Measurements from ENCODE around the gene CSRNP2. TPM values are rescaled to one million over a fixed set of nuclear protein-coding genes. Genes with fewer than 3 reads are reported as not detected.
A peak's percentile ranks its signal among the peaks of the same experiment; 100 is the strongest.

The CSRNP2 gene
- total RNA-seq, 2 experiments from 2014 or later = 19.2 to 20.2 TPM

- intact Hi-C loops (cut with micrococcal nuclease) = no loop called here
- Mint-ChIP-seq H3K4me3 (no peak overlapping the region), H3K27ac (peak overlapping the region; percentile 38), H3K27me3 (no peaks in the 10 kb centered on the region), H3K4me1 (ENCODE audit: low read depth) (peaks cover 51% of the 10 kb centered on the region), H3K36me3 (peaks cover 8% of the 10 kb centered on the region), H3K9me3 (no peaks in the 10 kb centered on the region)
- POLR2A ChIA-PET = interaction anchor here (0.8 to 4.7 kb wide), 2 partner anchors 14 to 190 kb away, joined by 3 to 47 read pairs; partner anchors contain the start of gene SLC11A2
- CTCF ChIA-PET = interaction anchor here (0.7 to 1.0 kb wide), 3 partner anchors 9 to 248 kb away, joined by 3 to 4 read pairs (median 4); partner anchors contain the start of gene SLC11A2
- DNase-seq = no peak
These were observed 70.7 kb downstream of the CSRNP2 start for GRCh38 chr12:51012570-51013236.

GRCh38 chr12:51011955-51012354 lies 71.4 kb downstream of the CSRNP2 start:
- H3K4me3 Mint-ChIP-seq = no peak overlapping the region
- H3K36me3 Mint-ChIP-seq = peaks cover 10% of the 10 kb centered on the region
- no peaks in the 10 kb centered on the region for H3K27me3 Mint-ChIP-seq
- H3K27ac Mint-ChIP-seq = peak overlapping the region; percentile 38
- intact Hi-C loops (cut with micrococcal nuclease) = no loop called here
- DNase-seq = no peak
- peaks cover 47% of the 10 kb centered on the region for H3K4me1 Mint-ChIP-seq (ENCODE audit: low read depth)
- H3K9me3 Mint-ChIP-seq = no peaks in the 10 kb centered on the region
- ChIA-PET POLR2A (interaction anchor here (4.7 kb wide), 1 partner anchor 14 kb away, joined by 47 read pairs; the partner anchor contains the start of gene SLC11A2), CTCF (interaction anchor here (1.0 kb wide), 1 partner anchor 10 kb away, joined by 3 read pairs; no protein-coding TSS in a partner anchor)

Other genes starting within 250 kb of the CSRNP2 start
- gene TMPRSS12, start 240.7 kb downstream of the CSRNP2 start, total RNA-seq = not detected
- gene HIGD1C, start 131.1 kb downstream of the CSRNP2 start, total RNA-seq = not detected
- gene SLC11A2, start 57.2 kb downstream of the CSRNP2 start, total RNA-seq = 10 to 100 TPM; 41.4 to 41.6 TPM
- gene LETMD1, start 35.3 kb downstream of the CSRNP2 start, total RNA-seq = 10 to 100 TPM; 79.8 to 84.0 TPM
- gene TFCP2, start 89.5 kb upstream of the CSRNP2 start, total RNA-seq = 10 to 100 TPM; 32.0 to 34.1 TPM
- 10 to 100 TPM; 12.1 to 12.4 TPM for gene POU6F1, start 134.5 kb upstream of the CSRNP2 start, total RNA-seq
- gene DAZAP2, start 155.2 kb upstream of the CSRNP2 start, total RNA-seq = 100 to 1,000 TPM; 106 to 119 TPM
- under 1 TPM; 0.55 to 0.73 TPM for gene SMAGP, start 186.8 kb upstream of the CSRNP2 start, total RNA-seq
- 10 to 100 TPM; 59.1 to 64.6 TPM for gene BIN2, start 240.6 kb upstream of the CSRNP2 start, total RNA-seq

Data from activated CD4-positive, alpha-beta memory T cell treated with anti-CD3 and anti-CD28 coated beads for 36 hours (primary cell).